ENCODE results near the gene ANKMY1. TPM values are rescaled to one million over a fixed set of nuclear protein-coding genes. Genes with fewer than 3 reads are reported as not detected.
A peak's percentile ranks its signal among the peaks of the same experiment; 100 is the strongest.

ANKMY1 gene, protein sequence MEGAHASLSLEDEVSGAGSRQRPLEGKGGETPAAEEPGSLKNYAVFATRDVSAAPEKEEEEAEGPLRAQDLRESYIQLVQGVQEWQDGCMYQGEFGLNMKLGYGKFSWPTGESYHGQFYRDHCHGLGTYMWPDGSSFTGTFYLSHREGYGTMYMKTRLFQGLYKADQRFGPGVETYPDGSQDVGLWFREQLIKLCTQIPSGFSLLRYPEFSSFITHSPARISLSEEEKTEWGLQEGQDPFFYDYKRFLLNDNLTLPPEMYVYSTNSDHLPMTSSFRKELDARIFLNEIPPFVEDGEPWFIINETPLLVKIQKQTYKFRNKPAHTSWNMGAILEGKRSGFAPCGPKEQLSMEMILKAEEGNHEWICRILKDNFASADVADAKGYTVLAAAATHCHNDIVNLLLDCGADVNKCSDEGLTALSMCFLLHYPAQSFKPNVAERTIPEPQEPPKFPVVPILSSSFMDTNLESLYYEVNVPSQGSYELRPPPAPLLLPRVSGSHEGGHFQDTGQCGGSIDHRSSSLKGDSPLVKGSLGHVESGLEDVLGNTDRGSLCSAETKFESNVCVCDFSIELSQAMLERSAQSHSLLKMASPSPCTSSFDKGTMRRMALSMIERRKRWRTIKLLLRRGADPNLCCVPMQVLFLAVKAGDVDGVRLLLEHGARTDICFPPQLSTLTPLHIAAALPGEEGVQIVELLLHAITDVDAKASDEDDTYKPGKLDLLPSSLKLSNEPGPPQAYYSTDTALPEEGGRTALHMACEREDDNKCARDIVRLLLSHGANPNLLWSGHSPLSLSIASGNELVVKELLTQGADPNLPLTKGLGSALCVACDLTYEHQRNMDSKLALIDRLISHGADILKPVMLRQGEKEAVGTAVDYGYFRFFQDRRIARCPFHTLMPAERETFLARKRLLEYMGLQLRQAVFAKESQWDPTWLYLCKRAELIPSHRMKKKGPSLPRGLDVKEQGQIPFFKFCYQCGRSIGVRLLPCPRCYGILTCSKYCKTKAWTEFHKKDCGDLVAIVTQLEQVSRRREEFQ
- total RNA-seq = 11.4 TPM
- long read RNA-seq, full-length matches to known transcripts = 5 of 15 reads
- long read RNA-seq, partial matches to known transcripts = 1 of 15 reads
- long read RNA-seq, other reads (novel, unspliced or antisense) = 9 of 15 reads

DNA sequence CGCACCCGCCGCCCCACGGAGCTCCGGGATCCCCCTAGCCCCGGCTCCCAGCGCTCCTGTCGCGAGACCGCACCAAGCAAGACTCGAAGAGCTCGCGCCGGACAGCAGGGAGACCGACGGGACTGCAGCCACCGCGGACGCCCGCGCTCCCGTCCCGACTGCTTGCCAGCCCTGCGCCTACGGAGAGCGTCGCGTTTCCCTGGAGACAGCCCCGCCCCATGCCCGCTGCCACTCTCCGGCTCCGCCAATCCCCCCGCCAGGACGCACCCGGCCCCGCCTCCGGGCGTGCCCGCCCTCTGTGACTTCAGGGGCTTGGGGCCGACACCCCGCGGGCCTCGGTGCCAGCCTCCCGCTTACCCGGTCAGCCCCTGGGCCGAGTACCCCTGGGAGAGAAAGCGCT, at the start of gene ANKMY1:
Gene ANKMY1 (minus strand): TSS at position 181 of the 400 bp plus-strand sequence. CDS start 653 bp downstream, outside the sequence.
- peak; percentile 91 for DNase-seq (ENCODE audit: low spot score)

DNA sequence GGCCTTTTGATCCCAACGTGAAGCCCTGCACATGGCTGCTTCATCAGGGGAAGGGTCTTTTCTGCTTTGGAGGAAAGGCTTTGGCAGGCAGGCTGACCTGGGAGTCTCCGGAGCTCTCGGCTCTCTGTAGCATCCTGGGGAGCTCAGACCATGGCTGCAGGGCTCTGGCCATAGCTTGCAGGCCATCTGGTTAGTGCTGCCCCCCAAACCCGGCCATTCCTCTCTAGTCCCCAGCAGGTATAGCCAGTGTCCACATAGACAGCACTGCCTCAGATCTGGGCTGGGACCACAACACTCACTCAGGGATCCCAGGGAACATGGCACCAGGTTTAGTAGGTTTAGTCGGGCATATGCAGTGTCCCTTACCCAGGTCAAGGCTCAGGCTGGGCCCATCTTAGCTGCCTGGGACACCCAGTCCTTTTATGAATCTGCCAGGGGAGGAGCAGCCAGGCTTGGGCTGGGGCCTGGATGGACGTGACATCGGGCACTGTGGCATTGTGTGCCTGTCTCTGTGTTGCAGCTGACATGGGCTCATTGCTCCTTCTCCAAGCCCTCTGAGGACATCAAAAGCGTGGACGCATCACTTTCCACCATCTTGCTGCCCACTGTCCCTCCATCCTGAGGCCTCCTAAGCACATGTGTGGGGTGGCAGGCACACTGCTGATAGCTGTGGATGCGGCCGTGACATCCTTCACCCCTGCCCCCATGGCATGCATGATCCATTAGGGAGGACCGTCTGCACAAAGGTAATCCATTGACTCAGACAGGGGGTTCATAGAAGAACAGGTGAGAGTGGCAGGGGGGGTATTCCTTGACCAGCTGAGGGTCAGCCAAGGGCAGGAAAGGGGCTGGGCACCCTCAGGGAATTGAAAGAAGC, 48.3 kb upstream of the ANKMY1 start:
- DNase-seq (ENCODE audit: low spot score) = peak; percentile 75

DNA sequence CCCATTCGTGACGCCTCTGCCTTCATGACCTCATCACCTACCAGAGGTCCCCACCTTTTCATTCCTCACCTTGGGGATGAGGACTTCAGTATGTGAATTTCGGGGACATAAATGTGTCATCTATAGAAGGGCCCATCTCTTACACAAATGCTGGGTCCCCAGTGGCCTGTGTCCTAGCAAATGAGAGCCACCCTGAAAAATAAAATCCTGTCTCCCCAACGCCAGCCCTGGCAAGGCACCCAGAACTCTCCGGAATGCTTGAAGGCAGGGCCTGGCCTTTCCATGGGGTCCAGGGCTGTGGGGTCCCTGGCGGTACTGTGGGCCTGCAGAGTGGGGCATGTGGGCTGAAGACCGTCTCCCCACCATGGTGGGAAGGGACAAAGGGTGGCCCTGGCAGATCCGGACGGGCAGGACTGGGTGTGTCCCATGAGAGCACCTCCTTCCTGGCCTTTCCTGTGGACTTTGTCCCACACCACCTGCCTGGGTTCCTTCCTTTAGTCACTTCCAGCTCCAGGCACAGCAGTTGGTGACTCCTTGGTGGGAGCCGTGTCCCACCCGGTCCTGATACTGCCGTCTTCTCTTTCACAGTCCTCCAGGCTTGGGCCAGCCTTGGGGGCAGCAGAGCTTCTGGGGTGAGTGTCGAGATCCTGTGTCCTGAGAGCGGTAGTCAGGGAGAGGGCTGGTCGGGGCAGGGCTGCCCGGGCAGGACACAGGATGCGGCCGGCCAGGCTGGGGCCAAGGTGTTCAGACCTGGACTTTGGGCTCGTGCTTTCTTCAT, 47.3 kb upstream of the ANKMY1 start:
- peak; percentile 87 for DNase-seq (ENCODE audit: low spot score)

DNA sequence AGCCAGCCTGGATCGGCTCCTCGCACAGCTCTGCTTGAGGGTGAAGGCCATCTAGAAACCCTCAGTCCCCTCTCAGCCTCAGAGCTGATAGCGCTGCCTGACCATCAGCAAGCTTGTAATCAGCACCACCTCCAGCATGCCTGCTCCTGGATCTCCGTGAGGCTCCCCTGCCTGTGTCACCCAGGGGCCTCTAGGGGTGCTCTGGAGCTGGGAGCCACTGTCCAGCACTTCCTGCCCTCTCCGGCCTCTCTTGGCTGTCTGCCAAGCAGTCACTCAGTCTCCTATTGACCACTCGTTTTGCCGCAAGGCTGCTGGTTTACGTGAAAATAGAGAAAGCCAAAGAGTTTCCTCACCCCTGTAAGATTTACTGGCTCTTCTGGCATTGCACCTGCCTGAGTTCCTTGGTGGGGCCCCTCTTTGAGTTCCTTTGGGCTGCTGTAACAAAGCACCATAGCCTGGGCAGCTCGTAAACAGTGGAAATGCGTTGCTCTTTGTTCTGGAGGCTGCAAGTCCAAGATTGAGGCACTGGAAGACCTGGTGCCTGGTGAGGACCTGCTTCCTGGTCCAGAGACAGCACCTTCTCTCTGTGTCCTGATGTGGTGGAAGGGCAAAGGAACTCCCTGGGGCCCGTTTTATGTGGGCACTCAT, 46.6 kb upstream of the ANKMY1 start:
- peak; percentile 90 for DNase-seq (ENCODE audit: low spot score)

DNA sequence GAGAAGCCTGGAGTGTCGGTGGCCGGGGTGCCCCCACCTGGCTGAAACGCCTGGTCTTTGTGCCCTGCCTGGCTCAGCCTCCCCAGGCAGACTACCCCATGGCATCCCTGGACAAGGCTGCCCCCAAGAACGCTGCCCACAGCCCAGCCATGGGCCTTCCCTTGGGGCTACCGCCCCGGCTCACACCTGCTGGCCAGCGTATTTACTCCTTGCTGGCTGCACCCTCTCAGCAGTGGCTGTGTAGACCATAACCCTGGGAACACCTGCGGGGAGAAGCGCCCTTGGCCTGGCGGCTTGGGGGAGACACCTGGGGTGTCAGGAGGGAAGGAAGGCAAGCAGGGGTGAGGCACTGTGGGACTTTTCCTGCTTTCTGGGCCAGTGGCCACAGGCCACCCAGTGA, 46.1 kb upstream of the ANKMY1 start:
- peak; percentile 85 for DNase-seq (ENCODE audit: low spot score)

DNA sequence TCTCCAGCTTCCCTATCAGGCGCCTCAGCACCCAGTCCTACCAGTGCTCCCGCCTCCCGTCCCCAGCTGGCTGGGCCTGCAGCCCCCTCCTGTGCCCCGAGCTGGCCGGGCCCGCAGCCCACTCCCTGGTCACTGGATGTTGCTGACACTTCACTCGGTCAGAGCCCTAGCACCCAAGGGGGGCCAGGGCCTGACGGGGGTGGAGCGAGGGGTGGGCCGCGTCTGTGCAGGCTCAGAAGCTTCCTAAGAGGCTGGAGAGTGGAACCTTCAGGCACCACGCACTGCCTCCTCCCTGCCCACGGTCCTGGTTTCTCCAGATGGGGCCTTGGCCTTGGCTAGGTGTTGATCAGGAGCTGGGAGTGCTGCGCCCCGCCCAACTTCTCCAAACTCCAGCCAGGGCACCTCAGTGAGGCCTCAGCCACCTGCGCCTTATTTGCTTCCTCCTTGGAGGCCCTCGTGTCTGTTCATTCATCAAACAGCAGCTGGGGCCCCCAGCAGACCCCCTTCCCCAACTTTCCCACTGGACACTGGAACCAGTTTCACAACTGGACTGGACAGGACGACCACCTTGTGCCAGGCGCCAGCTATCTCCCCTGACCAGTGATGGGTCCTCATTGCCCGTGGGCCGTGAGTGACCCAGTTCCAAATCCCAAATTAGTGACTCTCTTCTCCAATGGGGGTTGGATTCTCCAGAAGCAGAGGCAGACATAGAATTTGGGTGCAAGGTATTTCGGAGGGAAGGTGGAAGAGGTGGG, 45.5 kb upstream of the ANKMY1 start:
- DNase-seq (ENCODE audit: low spot score) = peak; percentile 87

DNA sequence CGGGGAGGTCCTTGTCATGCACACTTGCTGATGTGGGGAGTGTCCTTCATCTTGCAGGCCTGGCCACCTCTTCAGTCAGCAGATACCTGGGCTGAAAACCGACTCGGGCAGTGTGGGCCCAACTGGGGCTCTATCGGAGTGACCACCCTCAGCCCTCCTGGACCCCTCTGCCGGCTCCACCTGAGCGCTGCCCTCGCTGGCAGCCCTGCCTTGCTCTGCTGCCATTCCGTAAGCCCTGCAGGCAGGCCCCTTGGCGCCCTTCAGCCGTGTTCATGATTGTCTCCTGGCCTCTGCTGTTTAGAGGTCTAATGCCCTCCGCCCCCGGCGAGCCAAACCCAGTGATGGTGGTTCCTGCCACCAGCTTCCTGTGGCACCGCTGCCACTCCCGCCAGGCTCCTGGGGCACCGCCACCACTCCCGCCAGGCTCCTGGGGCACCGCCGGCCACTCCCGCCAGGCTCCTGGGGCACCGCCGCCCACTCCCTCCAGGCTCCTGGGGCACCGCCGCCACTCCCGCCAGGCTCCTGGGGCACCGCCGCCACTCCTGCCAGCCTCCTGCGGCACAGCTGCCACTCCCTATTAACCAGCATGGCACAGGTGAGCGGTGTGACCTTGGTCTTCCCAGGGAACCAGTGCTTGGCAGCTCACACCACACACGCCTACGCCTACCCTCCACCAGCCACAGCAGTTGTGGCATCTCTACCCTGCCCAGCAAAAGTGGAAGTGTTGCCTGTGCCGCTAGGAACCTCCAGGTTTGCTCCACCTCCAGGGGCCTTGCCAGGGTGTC, 44.7 kb upstream of the ANKMY1 start:
- DNase-seq (ENCODE audit: low spot score) = peak; percentile 76

DNA sequence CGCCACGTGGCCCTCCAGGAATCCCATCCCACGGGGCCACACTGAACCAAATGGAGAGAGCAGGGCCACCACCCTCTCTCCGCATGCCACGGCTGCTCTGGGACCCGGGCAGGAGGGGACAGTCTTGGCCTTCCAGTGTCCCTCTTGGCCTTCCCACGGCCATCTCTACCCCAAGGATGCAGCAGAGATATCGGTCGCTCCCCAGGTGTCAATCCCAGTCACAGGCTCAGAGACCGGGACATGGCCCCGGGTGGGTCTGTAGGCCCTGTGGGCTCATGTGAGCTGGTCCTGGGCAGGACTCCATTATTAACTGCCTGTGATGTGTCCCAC, 44.0 kb upstream of the ANKMY1 start:
- peak; percentile 84 for DNase-seq (ENCODE audit: low spot score)

DNA sequence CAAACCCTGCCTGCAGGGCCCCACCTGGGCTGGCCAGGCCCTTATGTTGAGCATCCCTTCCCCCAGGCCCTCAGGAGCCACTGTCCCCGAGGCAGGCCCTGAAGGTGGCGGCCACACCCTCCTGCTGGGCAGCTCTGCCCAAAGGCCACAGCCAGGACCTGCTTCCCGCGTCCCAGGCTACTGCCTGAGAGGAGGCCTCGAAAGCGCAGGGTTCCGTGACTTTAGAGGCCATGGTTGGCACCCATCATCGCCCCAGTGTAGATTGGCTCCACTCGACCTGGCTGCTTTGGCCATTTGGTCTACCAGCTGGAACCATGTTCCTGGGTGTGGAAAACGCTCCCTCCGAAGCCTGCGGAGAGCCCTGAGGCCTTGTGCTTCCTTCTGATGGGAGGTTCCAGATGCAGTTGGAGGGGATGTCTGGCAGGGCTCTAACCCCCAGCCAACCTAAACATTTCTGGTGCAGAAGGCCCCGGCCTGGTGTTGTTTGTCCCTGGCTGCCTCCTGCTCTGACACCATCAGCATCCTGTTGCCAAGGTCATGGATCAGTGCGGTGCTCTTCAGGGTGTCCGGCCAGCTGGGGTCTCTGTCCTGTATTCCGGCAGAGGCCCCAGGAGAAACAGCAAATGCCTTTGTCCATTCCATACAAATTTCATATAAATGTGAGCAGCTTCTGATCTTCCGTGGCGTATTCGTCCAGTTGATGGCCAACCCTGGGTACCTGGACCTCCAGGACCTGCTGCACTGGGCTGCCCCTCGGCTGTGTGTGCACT, 43.5 kb upstream of the ANKMY1 start:
- DNase-seq (ENCODE audit: low spot score) = peak; percentile 89

DNA sequence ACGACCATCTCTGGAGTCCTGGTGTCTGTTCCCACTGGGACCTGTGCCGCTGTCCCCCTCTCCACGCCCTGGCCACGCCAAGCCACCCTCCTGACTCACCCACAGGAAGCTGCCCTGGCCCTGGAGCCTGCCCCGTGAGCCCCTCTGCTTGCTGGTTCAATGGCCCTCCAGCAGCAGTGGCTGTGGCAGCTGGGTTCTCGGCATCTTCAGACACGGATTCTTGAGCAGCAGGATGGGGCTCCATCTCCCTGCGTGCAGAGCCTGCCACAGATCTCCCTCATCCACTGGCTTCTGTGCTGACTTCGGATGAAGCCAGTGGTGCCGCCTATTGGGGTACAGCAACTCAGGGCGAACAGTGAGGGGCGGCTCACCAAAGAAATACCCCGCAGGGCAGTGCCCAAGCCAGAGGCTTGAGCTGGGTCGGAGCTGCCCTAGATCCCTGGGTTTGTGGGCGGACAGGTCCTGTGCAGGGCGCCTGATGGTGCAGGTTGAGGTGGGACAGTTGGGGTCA, 42.7 kb upstream of the ANKMY1 start:
- DNase-seq (ENCODE audit: low spot score) = peak; percentile 84

DNA sequence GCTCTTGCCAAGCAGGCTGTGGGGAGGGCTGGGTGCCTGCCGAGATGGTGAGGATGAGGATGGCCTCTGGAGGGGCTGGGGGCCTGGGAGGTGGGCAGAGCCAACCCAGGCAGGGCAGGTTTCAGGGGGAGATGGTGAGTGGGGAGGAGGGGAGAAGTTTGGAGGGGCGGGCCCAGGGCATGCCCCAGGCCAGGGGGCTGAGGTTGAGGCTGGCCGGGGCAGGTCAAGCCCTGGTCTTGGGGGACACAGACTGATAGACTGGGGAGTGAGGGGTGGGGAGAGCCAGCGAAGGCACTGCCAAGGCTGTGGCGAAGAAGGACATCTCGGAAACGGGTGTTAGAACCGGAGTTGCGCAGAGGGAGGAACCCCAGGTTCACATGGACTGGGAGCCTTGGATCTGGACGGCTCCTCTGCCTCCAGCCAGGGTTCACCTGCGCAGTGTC, 41.4 kb upstream of the ANKMY1 start:
- peak; percentile 59 for DNase-seq (ENCODE audit: low spot score)

DNA sequence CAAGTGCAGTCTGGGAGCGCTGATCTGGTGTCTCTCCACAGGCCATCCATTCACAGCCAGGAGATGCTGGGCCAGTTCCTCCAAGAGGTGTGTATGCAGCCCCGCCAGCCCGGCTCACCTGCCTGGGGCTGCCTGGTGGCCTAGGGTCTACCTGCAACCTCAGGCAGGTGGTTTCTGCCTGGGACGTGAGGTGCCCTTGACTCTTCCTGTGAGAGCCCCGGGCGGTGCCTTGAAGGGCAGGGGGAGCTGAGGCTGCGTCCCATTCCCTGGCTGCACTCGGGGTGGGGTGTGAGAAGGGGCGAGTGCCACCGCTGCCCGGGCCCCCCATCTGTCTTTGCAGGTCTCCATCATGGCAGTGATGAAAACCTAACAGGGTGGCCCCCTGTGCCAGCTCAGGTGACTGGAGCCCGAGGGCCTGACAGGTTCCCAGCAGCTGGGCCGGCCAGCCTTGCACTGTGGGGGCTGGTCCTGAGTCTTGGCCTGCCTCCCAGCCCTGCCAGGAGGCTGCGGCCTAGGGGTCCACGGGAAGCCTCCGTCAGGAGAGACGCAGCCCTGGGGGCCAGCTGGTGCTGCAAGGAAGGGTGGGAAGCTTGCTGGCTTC, 40.6 kb upstream of the ANKMY1 start:
- DNase-seq (ENCODE audit: low spot score) = peak; percentile 73

DNA sequence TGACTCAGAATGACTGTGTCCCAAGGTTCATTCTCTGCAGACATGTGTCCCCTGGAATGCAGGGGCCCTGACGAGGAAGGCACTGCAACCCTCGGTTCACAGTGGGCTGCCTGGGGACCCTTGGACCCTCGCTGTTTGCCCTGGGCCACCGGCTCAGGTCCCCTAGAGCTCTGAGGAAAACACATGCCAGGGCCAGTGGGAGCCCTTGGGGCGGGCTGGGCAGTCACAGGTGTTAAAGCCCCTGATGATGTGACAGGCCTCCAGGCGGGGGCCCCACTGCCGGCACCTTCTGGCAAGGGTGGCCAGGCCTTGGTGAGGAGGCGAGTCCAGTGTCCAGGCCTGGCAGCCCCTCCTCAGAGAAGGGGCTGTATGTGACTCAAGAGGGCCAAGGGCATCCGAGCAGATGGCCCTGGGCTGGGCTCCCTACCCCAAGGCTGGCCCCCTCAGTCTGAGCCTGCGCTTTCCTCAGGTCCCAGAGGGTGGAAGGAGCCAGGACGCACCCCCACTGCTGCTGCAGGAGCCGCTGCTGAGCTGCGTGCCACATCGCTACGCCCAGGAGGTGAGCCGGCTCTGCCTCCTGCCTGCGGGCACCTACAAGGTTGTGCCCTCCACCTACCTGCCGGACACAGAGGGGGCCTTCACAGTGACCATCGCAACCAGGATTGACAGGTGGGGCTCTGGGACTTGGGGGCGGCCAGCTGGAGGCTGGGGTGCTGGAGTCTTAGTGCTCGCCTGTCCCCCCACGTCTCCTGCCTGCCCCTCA, 39.8 kb upstream of the ANKMY1 start:
- peak; percentile 72 for DNase-seq (ENCODE audit: low spot score)

DNA sequence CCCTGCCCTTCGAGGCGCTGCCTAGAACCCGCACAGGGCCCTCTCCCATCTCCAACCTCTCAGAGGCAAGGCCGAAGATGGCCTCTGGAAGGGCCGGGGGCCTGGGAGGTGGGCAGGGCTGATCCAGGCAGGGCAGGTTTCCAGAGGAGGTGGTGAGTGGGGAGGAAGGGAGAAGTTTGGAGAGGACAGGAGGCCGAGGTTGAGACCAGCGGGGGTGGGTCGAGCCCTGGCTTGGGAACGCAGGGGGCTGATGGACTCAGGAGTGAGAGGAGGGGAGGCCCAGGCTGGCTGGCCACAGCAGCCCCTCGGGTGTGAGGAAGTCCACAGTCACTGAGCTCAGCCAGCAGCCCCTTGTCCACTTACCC, 39.2 kb upstream of the ANKMY1 start:
- peak; percentile 88 for DNase-seq (ENCODE audit: low spot score)

DNA sequence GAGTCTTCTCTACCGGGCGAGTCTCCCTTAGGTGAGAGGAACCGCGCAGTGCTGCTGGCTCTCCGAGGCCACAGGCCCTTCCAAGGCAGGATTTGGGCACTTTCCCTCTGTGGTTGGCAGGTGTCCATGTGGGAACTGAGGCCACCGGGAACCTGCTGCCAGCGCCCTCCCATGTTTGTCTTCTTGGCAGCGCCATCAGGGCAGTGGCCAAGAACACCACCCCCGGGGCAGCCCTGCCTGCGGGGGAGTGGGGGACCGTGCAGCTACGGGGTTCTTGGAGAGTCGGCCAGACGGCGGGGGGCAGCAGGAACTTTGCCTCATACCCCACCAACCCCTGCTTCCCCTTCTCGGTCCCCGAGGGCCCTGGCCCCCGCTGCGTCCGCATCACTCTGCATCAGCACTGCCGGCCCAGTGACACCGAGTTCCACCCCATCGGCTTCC, 38.7 kb upstream of the ANKMY1 start:
- DNase-seq (ENCODE audit: low spot score) = peak; percentile 89

DNA sequence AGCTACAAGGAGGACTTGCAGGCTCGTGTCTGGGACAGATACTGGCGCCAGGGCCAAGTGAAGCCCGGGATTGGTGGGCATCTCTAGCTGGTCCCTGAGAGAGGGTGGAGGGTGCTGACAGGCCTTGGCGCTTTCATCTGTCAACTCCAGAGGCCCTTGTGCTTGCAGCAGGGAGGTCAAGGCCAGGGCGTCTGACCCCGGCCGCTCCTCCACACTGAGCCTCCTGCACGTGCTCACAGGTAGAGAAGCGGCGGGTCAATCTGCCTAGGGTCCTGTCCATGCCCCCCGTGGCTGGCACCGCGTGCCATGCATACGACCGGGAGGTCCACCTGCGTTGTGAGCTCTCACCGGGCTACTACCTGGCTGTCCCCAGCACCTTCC, 38.3 kb upstream of the ANKMY1 start:
- DNase-seq (ENCODE audit: low spot score) = no peak

Data from mesenteric fat pad (tissue), 1 donor.